OCI-LY3 (cell line): Measurements from ENCODE around the gene VNN1.
"Not testable (repeated sequence)": the region's sequence is repeated elsewhere in the genome, so short reads cannot be mapped to it uniquely, and the experiment has no call there.

ENCODE experiments used
- H2AFZ ChIP-seq: fragments of 200-600, 300-600 bp; shearing (Covaris generic); 2 replicates; pipeline ENCODE4 v1.6.0; 2014; ENCODE audit warnings: antibody characterized with exemption, low read depth, low read length
- H3K27ac ChIP-seq: fragments of 200-600, 300-600 bp; sonication (generic); 2 replicates; pipeline ENCODE4 v1.5.1; 2014; ENCODE audit warnings: mild to moderate bottlenecking, low read length, moderate library complexity, mixed read lengths
- H3K27me3 ChIP-seq: fragments of 200-600, 300-600 bp; sonication (generic); 2 replicates; pipeline ENCODE4 v1.6.1; 2014; ENCODE audit warnings: low read depth, low read length, mixed read lengths
- H3K36me3 ChIP-seq: fragments of 200-600, 300-600 bp; sonication (generic); replicated peaks from 2 replicates; pipeline ENCODE3; 2014; ENCODE audit warnings: low read depth, low read length, mixed read lengths
- H3K4me1 ChIP-seq: fragments of 300-600, 200-600 bp; sonication (generic); 2 replicates; pipeline ENCODE4 v1.6.1; 2014; ENCODE audit warnings: low read length, mixed read lengths
- H3K4me2 ChIP-seq: fragments of 200-600, 300-600 bp; sonication (generic); 2 replicates; pipeline ENCODE4 v1.6.1; 2014; ENCODE audit warnings: low read length, mixed read lengths
- H3K4me3 ChIP-seq: fragments of 300-600, 200-600 bp; sonication (generic); 2 replicates; pipeline ENCODE4 v1.5.1; 2014; ENCODE audit warnings: antibody characterized with exemption, mild to moderate bottlenecking, low read length, moderate library complexity
- H3K79me2 ChIP-seq: fragments of 300-600, 200-600 bp; shearing (Covaris generic); 2 replicates; pipeline ENCODE4 v1.6.1; 2014; ENCODE audit warnings: mild to moderate bottlenecking, low read length, mixed read lengths
- H3K9ac ChIP-seq: fragments of 300-600, 200-600 bp; shearing (Covaris generic); 2 replicates; pipeline ENCODE4 v1.6.0; 2014; ENCODE audit warnings: mild to moderate bottlenecking, low read length, moderate library complexity
- H3K9me3 ChIP-seq: fragments of 200-600, 300-600 bp; shearing (Covaris generic); 2 replicates; pipeline ENCODE4 v1.6.1; 2014; ENCODE audit warnings: low read length, mixed read lengths; ENCODE audit not compliant: insufficient read depth
- H4K20me1 ChIP-seq: fragments of 200-600, 300-600 bp; sonication (generic); 2 replicates; pipeline ENCODE4 v1.6.1; 2016; ENCODE audit warnings: low read length, mixed read lengths; ENCODE audit not compliant: insufficient read depth
- EZH2phosphoT487 ChIP-seq: fragments of 200-600 bp; shearing (Covaris generic); IDR thresholded peaks from 2 replicates; pipeline ENCODE4 v1.6.1; 2018; ENCODE audit warnings: antibody characterized with exemption, mixed run types, low read depth
- TF ChIP-seq, protein P1 (sequence below): fragments of 200-600, 300-600 bp; sonication (generic); IDR thresholded peaks from 2 replicates; pipeline ENCODE4 v1.5.1; 2014; ENCODE audit warnings: antibody characterized with exemption, low read length, low read depth

The VNN1 gene

DNA sequence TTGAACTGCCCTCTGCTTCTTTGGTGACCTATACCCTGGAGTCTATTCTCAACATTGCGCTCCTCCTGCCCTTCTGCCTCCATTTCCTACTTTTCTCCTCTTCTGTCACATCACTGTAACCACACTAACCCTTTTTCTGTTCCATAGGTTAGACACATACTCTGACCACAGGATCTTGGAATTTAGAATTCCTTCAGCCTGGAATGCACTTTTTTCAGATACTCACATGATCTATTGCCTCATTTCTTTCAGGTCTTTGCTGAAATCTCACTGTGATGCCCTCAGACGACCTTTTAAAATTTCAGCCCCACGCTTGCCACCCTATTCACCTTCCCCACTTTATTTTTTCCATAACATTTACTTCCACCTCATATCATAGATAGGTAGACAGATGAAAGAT, 5.1 kb downstream of the VNN1 start:
- H3K9ac ChIP-seq: no peak overlapping the region
- no peaks in the 10 kb centered on the region for H3K9me3 ChIP-seq
- no peaks in the 10 kb centered on the region for H3K79me2 ChIP-seq
- no peak overlapping the region for H2AFZ ChIP-seq
- no peak overlapping the region for H3K27ac ChIP-seq
- no peaks in the 10 kb centered on the region for H3K27me3 ChIP-seq
- TF ChIP-seq EZH2phosphoT487: no peak
- TF ChIP-seq, protein P1, sequence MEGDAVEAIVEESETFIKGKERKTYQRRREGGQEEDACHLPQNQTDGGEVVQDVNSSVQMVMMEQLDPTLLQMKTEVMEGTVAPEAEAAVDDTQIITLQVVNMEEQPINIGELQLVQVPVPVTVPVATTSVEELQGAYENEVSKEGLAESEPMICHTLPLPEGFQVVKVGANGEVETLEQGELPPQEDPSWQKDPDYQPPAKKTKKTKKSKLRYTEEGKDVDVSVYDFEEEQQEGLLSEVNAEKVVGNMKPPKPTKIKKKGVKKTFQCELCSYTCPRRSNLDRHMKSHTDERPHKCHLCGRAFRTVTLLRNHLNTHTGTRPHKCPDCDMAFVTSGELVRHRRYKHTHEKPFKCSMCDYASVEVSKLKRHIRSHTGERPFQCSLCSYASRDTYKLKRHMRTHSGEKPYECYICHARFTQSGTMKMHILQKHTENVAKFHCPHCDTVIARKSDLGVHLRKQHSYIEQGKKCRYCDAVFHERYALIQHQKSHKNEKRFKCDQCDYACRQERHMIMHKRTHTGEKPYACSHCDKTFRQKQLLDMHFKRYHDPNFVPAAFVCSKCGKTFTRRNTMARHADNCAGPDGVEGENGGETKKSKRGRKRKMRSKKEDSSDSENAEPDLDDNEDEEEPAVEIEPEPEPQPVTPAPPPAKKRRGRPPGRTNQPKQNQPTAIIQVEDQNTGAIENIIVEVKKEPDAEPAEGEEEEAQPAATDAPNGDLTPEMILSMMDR: no peak
- H3K4me2 ChIP-seq: no peak overlapping the region
- H4K20me1 ChIP-seq: no peaks in the 10 kb centered on the region
- H3K4me1 ChIP-seq: peaks cover 29% of the 10 kb centered on the region
- no peak overlapping the region for H3K4me3 ChIP-seq
- H3K36me3 ChIP-seq: no peaks in the 10 kb centered on the region

- Histone ChIP-seq H3K9ac (no peak overlapping the region), H3K36me3 (no peaks in the 10 kb centered on the region), H3K79me2 (no peaks in the 10 kb centered on the region), H3K4me3 (no peak overlapping the region), H3K27me3 (no peaks in the 10 kb centered on the region), H3K27ac (no peak overlapping the region), H2AFZ (no peak overlapping the region), H3K4me2 (no peak overlapping the region), H3K4me1 (peaks cover 22% of the 10 kb centered on the region), H4K20me1 (no peaks in the 10 kb centered on the region), H3K9me3 (no peaks in the 10 kb centered on the region)
- TF ChIP-seq, protein P1: no peak
- no peak for TF ChIP-seq EZH2phosphoT487
These were observed 5.9 kb downstream of the VNN1 start for GRCh38 chr6:132708002-132708401.

DNA sequence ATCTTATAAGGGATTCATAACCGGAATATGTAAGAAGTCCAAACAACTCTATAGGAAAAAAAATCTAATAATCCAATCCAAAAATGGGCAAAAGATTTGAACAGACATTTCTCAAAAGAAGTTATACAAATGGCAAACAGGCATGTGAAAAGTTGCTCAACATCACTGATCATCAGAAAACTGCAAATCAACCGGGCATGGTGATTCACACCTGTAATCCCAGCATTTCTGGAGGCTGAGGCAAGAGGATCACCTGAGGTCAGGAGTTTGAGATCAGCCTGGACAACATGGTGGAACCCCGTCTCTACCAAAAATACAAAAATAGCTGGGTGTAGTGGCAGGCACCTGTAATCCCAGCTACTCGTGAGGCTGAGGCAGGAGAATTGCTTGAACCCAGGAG, 7.1 kb downstream of the VNN1 start:
- H3K4me3 ChIP-seq, H3K79me2 ChIP-seq, H4K20me1 ChIP-seq, H3K9ac ChIP-seq, H3K27me3 ChIP-seq, H2AFZ ChIP-seq, H3K4me2 ChIP-seq, H3K27ac ChIP-seq, H3K36me3 ChIP-seq, H3K9me3 ChIP-seq: not testable (repeated sequence)
- H3K4me1 ChIP-seq: peaks cover 14% of the 10 kb centered on the region

DNA sequence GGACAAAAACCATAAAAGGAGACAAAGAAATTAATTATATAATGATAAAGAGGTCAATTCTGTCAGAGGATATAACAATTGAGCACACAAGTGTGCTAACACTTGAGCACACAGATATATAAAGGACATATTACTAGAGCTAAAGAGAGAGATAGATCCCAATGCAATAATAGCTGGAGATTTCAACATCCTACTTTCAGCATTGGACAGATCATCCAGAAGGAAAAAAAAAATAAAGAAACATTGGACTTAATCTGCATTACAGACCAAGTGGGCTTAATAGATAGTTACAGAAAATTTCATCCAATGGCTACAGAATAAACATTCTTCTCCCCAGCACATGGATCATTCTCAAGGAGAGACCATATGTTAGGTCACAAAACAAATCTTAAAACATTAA, 9.9 kb downstream of the VNN1 start:
- Histone ChIP-seq H3K36me3 (no peaks in the 10 kb centered on the region), H3K79me2 (no peaks in the 10 kb centered on the region), H3K9ac (no peak overlapping the region), H3K27me3 (no peaks in the 10 kb centered on the region), H3K4me3 (no peak overlapping the region), H4K20me1 (no peaks in the 10 kb centered on the region), H2AFZ (no peak overlapping the region), H3K27ac (no peak overlapping the region), H3K4me1 (peaks cover 14% of the 10 kb centered on the region), H3K4me2 (no peak overlapping the region), H3K9me3 (no peaks in the 10 kb centered on the region)
- TF ChIP-seq, protein P1: no peak
- no peak for TF ChIP-seq EZH2phosphoT487

GRCh38 chr6:132698608-132699007, 15.2 kb downstream of the VNN1 start:
- H3K4me3 ChIP-seq: no peak overlapping the region
- H3K9ac ChIP-seq: no peak overlapping the region
- TF ChIP-seq, protein P1: no peak
- no peak for TF ChIP-seq EZH2phosphoT487
- no peaks in the 10 kb centered on the region for H3K79me2 ChIP-seq
- H3K27ac ChIP-seq: no peak overlapping the region
- peaks cover 6% of the 10 kb centered on the region for H3K36me3 ChIP-seq
- no peaks in the 10 kb centered on the region for H3K27me3 ChIP-seq
- no peak overlapping the region for H2AFZ ChIP-seq
- no peaks in the 10 kb centered on the region for H4K20me1 ChIP-seq
- H3K9me3 ChIP-seq: peaks cover 7% of the 10 kb centered on the region; the same call in 1 of the 2 replicates
- H3K4me1 ChIP-seq: peaks cover 10% of the 10 kb centered on the region
- no peak overlapping the region for H3K4me2 ChIP-seq
